H1 (cell line): Measurements from ENCODE around the gene CYP2W1.

Source experiments
- CBX5 ChIP-seq: fragments of 300-800, 300-1000 bp; sonication (generic); IDR thresholded peaks from 2 replicates; pipeline ENCODE4 v1.7.1; 2016; ENCODE audit warnings: antibody characterized with exemption, low read length, low read depth
- CTBP2 ChIP-seq: IDR thresholded peaks from 2 replicates; pipeline ENCODE4 v1.7.0; 2011; ENCODE audit warnings: borderline replicate concordance, mild to moderate bottlenecking, moderate library complexity, mixed read lengths, low read length; ENCODE audit not compliant: insufficient read depth, insufficient read length
- EP300 ChIP-seq, 2 experiments: IDR thresholded peaks; 1 replicate in 1 of 2; 2 replicates in 1 of 2; pipeline ENCODE4 v1.6.1; 2011 to 2012; ENCODE audit warnings: low read depth in 2 of 2, low read length in 2 of 2, mild to moderate bottlenecking in 2 of 2, borderline replicate concordance in 1 of 2, inconsistent platforms in 1 of 2, moderate library complexity in 1 of 2
- EZH2 ChIP-seq: fragments of 200-600 bp; sonication (generic); IDR thresholded peaks from 2 replicates; pipeline ENCODE4 v1.7.1; 2012; ENCODE audit warnings: low read depth, mild to moderate bottlenecking, moderate library complexity, low read length, inconsistent platforms; ENCODE audit not compliant: severe bottlenecking
- GABPA ChIP-seq: IDR thresholded peaks from 2 replicates; pipeline ENCODE4 v1.6.1; 2011; ENCODE audit warnings: mild to moderate bottlenecking, low read length, moderate library complexity, borderline replicate concordance; ENCODE audit not compliant: insufficient read depth
- POLR2A ChIP-seq, 2 experiments: IDR thresholded peaks; 1 replicate in 1 of 2; 2 replicates in 1 of 2; pipeline ENCODE4 v1.6.1; 2011; ENCODE audit warnings: low read depth in 2 of 2, low read length in 2 of 2, mild to moderate bottlenecking in 2 of 2; ENCODE audit errors: control extremely low read depth in 1 of 2
- SP2 ChIP-seq: IDR thresholded peaks from 2 replicates; pipeline ENCODE4 v1.6.1; 2012; ENCODE audit warnings: mild to moderate bottlenecking, low read length, inconsistent platforms
- SUZ12 ChIP-seq: fragments of 200-600 bp; sonication (generic); IDR thresholded peaks from 2 replicates; pipeline ENCODE4 v1.6.1; 2012; ENCODE audit warnings: mild to moderate bottlenecking, inconsistent platforms, low read length, moderate library complexity, mixed read lengths
- YY1 ChIP-seq: IDR thresholded peaks from 2 replicates; pipeline ENCODE4 v1.6.1; 2011; ENCODE audit warnings: low read depth, mild to moderate bottlenecking, low read length
- TF ChIP-seq, protein P1 (sequence below), 3 experiments: IDR thresholded peaks; 1 replicate in 2 of 3; 2 replicates in 1 of 3; pipeline versions ENCODE4 v1.5.1 to v1.6.1; 2011; ENCODE audit warnings: low read length in 3 of 3, mild to moderate bottlenecking in 3 of 3, inconsistent platforms in 2 of 3, low read depth in 1 of 3, moderate library complexity in 1 of 3; ENCODE audit not compliant: insufficient read depth in 1 of 3; ENCODE audit errors: control extremely low read depth in 1 of 3

DNA sequence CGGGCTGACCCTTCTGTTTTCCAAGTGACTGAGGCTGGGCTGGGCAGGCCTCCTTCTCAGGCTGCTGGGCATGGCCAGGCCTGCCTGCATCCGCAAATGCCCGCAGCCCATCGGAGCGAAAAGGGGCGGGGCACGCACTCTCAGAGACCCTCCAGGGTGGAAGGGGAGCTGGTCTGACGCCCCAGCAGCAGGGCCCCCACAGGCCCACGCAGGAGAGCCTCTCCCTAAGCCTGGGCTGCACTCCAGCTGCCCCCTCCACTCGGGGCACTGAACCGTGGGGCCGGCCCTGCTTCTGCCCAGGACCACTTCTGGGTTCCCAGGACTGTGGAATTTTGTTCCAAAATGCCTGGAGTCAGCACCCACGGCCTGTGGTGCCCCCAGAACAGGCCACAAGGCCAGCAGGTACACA lies 37.8 kb upstream of the CYP2W1 start:
- TF ChIP-seq, protein P1, sequence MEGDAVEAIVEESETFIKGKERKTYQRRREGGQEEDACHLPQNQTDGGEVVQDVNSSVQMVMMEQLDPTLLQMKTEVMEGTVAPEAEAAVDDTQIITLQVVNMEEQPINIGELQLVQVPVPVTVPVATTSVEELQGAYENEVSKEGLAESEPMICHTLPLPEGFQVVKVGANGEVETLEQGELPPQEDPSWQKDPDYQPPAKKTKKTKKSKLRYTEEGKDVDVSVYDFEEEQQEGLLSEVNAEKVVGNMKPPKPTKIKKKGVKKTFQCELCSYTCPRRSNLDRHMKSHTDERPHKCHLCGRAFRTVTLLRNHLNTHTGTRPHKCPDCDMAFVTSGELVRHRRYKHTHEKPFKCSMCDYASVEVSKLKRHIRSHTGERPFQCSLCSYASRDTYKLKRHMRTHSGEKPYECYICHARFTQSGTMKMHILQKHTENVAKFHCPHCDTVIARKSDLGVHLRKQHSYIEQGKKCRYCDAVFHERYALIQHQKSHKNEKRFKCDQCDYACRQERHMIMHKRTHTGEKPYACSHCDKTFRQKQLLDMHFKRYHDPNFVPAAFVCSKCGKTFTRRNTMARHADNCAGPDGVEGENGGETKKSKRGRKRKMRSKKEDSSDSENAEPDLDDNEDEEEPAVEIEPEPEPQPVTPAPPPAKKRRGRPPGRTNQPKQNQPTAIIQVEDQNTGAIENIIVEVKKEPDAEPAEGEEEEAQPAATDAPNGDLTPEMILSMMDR (IDR thresholded peaks at IDR 0.05; ENCODE audit: control extremely low read depth in 1 of 3, insufficient read depth in 1 of 3, low read depth in 1 of 3, low read length in 3 of 3): no peak
- TF ChIP-seq EP300 (IDR thresholded peaks at IDR 0.05; ENCODE audit: borderline replicate concordance in 1 of 2, low read depth in 2 of 2, low read length in 2 of 2) (no peak), EZH2 (no peak), CTBP2 (no peak), YY1 (no peak), SP2 (no peak), CBX5 (no peak), SUZ12 (no peak), POLR2A (IDR thresholded peaks at IDR 0.05; ENCODE audit: control extremely low read depth in 1 of 2, low read depth in 2 of 2, low read length in 2 of 2) (no peak), GABPA (no peak)
